HepG2 (cell line): Measurements from ENCODE around the gene BCL11B. TPM values are rescaled to one million over a fixed set of nuclear protein-coding genes. Genes with fewer than 3 reads are reported as not detected.
A peak's percentile ranks its signal among the peaks of the same experiment; 100 is the strongest.

Source experiments
- ATAC-seq: fragments of 200-7000 bp; cut with Tn5 transposase; 3 replicates; pipeline ENCODE4 v1.9.1; 2020; ENCODE audit warnings: mild to moderate bottlenecking, moderate library complexity
- BruUV-seq: library from RNA; stranded (reverse); fragments of 400-500 nt; replicated peaks from 2 replicates; lab custom pipeline; 2021; lab: Mats Ljungman, UMichigan
- CTCF ChIA-PET: fragments of 300-600 bp; formaldehyde crosslinking; extraction: SDS; loops from one replicate; lab custom pipeline; 2021; ENCODE audit warnings: low total read pairs, inconsistent platforms, low intra/inter-chr PET ratio; lab: Yijun Ruan, JAX
- POLR2A ChIA-PET: fragments of 350-600 bp; sonication (Branson Sonifier 250); formaldehyde crosslinking; loops from one replicate; lab custom pipeline; 2020; ENCODE audit warnings: antibody characterized with exemption, inconsistent platforms; lab: Yijun Ruan, JAX
- DNase-seq: peaks from one replicate; pipeline ENCODE4 v3.0.0-alpha.2; 2015; ENCODE audit warnings: low spot score
- FAIRE-seq: peaks from 3 replicates; lab custom pipeline; 2011; peaks lifted over from hg19 to GRCh38; lab: Jason Lieb, UNC
- H2AFZ ChIP-seq: one replicate; pipeline ENCODE4 v1.6.1; 2011; ENCODE audit warnings: low read length, inconsistent platforms
- H3K27ac ChIP-seq: fragments of 300-600 bp; 3 replicates; pipeline ENCODE4 v1.8.0; 2011; ENCODE audit warnings: mixed run types, mild to moderate bottlenecking, mixed read lengths, low read length, inconsistent platforms; ENCODE audit not compliant: insufficient read depth; ENCODE audit errors: extremely low read length
- H3K27me3 ChIP-seq, 2 experiments: fragments of 200-600 bp in 1 of 2; 2 replicates in 1 of 2; 3 replicates in 1 of 2; pipeline versions ENCODE4 v1.6.0 to v1.8.0; 2011; ENCODE audit warnings: low read length in 2 of 2, mild to moderate bottlenecking in 2 of 2, moderate library complexity in 2 of 2, inconsistent platforms in 1 of 2; ENCODE audit not compliant: insufficient read depth in 2 of 2, control insufficient read depth in 1 of 2
- H3K36me3 ChIP-seq, 2 experiments: fragments of 200-600 bp in 1 of 2; replicated peaks in 1 of 2; 2 replicates in 1 of 2; 3 replicates in 1 of 2; pipeline versions ENCODE4 v1.5.1 to v1.8.0; 2011; ENCODE audit warnings: low read length in 2 of 2, inconsistent platforms in 1 of 2; ENCODE audit not compliant: insufficient read depth in 2 of 2, control insufficient read depth in 1 of 2
- H3K4me1 ChIP-seq: 2 replicates; pipeline ENCODE4 v1.5.1; 2012; ENCODE audit warnings: low read length, inconsistent platforms; ENCODE audit not compliant: insufficient read depth
- H3K4me2 ChIP-seq: 2 replicates; pipeline ENCODE4 v1.6.0; 2011; ENCODE audit warnings: low read depth, low read length, inconsistent platforms
- H3K4me3 ChIP-seq, 3 experiments: fragments of 200-600 bp in 1 of 3; sonication (generic), shearing (Covaris generic) in 1 of 3; replicated peaks in 1 of 3; 2 replicates each; pipeline ENCODE4 v1.5.1; 2011 to 2016; ENCODE audit warnings: low read length in 3 of 3, inconsistent platforms in 2 of 3, low read depth in 2 of 3, mild to moderate bottlenecking in 2 of 3, control low read depth in 1 of 3, mixed read lengths in 1 of 3; ENCODE audit not compliant: insufficient read depth in 1 of 3
- H3K79me2 ChIP-seq: one replicate; pipeline ENCODE4 v1.6.1; 2011; ENCODE audit warnings: low read length, inconsistent platforms; ENCODE audit not compliant: insufficient read depth
- H3K9ac ChIP-seq: 2 replicates; pipeline ENCODE4 v1.6.0; 2011; ENCODE audit warnings: mild to moderate bottlenecking, low read depth, low read length, inconsistent platforms; ENCODE audit not compliant: insufficient read depth
- H3K9me3 ChIP-seq: 2 replicates; pipeline ENCODE4 v1.5.1; 2012; ENCODE audit warnings: mild to moderate bottlenecking, low read length
- H4K20me1 ChIP-seq: 2 replicates; pipeline ENCODE4 v1.6.0; 2011; ENCODE audit warnings: inconsistent platforms, mild to moderate bottlenecking, low read length, moderate library complexity; ENCODE audit not compliant: insufficient read depth
- KMT2B ChIP-seq: IDR thresholded peaks from 2 replicates; pipeline ENCODE4 v1.6.1; 2016; ENCODE audit warnings: missing genetic modification reagents, missing compliant biosample characterization
- POLR2AphosphoS2 ChIP-seq: IDR thresholded peaks from 2 replicates; pipeline ENCODE4 v1.6.1; 2011; ENCODE audit warnings: low read depth, low read length, improper control_type of control experiment
- RARG ChIP-seq: sonication (generic); formaldehyde crosslinking; IDR thresholded peaks from 2 replicates; pipeline ENCODE4 v1.4.0; 2020; ENCODE audit warnings: low read depth, mild to moderate bottlenecking, missing genetic modification reagents
- ZNF629 ChIP-seq: sonication (generic); formaldehyde crosslinking; conservative IDR thresholded peaks from 2 replicates; pipeline ENCODE4 v1.5.0; 2020; ENCODE audit warnings: missing genetic modification reagents
- WGBS: methylation state at CpG from one replicate; pipeline ENCODE4 v1.1.6; 2017; ENCODE audit warnings: low lambda C conversion rate; 5-methylcytosine and 5-hydroxymethylcytosine counted together
- in situ Hi-C: cut with HindIII; loops from 2 replicates; pipeline ENCODE4 v1.10.0; 2017; ENCODE audit warnings: low pct_unique_long_range_greater_than_20kb; ENCODE audit not compliant: extremely low pct_ligation_motif_present
- intact Hi-C: fragments of 100-400 bp; cut with micrococcal nuclease; formaldehyde crosslinking; loops from one replicate; pipeline ENCODE4 v1.10.0; 2022; ENCODE audit not compliant: unreplicated experiment
- polyA plus RNA-seq, 8 experiments: library from polyadenylated mRNA; depleted of rRNA in 3 of 8; stranded (reverse) in 7 of 8; unstranded in 1 of 8; fragments of >200 nt; fragmentation: Illumina TruSeq in 4 of 8; extraction: Trizol in 4 of 8; gene quantifications; 2 replicates each; pipeline versions ENCODE4 v1.2.1 to v1.2.3, GENCODE V29; 2011 to 2016; ENCODE audit warnings: low read depth in 4 of 8, missing spikeins in 1 of 8, mixed read lengths in 1 of 8; ENCODE audit not compliant: insufficient read depth in 1 of 8
- total RNA-seq, 5 experiments: library from RNA; depleted of rRNA; stranded (reverse); fragments of >200 nt; fragmentation: Illumina TruSeq; extraction: Trizol; gene quantifications; 2 replicates each; pipeline ENCODE4 v1.2.3, GENCODE V29; 2016; ENCODE audit warnings: low read depth in 1 of 5
- TF ChIP-seq, protein P1 (sequence below): sonication (generic); formaldehyde crosslinking; IDR thresholded peaks from 2 replicates; pipeline ENCODE4 v1.4.0; 2020; ENCODE audit warnings: mild to moderate bottlenecking, missing genetic modification reagents, borderline replicate concordance
- TF ChIP-seq, protein P2 (sequence below): IDR thresholded peaks from 2 replicates; pipeline ENCODE4 v1.6.1; 2016; ENCODE audit warnings: missing compliant biosample characterization, missing genetic modification reagents, borderline replicate concordance
- TF ChIP-seq, protein P3 (sequence below): sonication (generic); formaldehyde crosslinking; IDR thresholded peaks from 2 replicates; pipeline ENCODE4 v1.4.0; 2020; ENCODE audit warnings: low read depth, mild to moderate bottlenecking, missing genetic modification reagents

Gene BCL11B
- total and polyA plus RNA-seq, 2 of the 13 experiments (the other 11 are each of a cell fraction or from before 2014, with no cell fraction given) = not detected

DNA sequence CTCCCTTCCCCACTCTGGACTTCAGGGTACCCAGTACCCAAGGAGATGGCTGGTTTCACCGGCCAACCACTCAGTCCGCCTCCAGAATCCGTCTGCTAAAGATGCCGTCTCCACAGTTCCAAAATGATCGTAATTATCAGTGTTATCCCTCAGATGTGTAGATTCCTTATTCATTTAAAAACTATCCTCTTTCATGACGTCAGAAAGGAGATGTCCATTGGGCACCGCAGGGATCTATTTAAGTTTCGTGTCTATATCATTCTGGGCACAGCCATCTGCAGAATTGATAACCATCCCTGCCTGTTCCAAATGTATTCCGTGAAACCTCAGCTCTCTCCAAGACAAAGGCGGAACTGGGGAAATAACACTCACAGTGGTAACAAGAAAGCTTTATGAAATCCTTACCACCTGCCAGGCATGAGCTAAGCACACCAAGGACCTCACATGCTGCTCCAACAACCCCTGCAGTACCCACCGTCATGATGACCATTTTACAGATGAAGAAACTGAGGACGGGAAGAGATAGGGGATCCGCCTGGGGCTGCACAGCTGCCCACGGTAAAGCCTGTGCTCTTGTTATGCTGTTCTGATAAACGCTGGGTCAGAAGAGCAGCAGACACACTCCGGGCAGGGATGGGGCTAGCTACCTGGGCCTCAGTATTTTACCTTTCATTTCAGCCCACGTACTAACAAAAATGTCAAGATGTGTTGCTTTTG lies 90.0 kb downstream of the BCL11B start (continued):
- TF ChIP-seq, protein P1, sequence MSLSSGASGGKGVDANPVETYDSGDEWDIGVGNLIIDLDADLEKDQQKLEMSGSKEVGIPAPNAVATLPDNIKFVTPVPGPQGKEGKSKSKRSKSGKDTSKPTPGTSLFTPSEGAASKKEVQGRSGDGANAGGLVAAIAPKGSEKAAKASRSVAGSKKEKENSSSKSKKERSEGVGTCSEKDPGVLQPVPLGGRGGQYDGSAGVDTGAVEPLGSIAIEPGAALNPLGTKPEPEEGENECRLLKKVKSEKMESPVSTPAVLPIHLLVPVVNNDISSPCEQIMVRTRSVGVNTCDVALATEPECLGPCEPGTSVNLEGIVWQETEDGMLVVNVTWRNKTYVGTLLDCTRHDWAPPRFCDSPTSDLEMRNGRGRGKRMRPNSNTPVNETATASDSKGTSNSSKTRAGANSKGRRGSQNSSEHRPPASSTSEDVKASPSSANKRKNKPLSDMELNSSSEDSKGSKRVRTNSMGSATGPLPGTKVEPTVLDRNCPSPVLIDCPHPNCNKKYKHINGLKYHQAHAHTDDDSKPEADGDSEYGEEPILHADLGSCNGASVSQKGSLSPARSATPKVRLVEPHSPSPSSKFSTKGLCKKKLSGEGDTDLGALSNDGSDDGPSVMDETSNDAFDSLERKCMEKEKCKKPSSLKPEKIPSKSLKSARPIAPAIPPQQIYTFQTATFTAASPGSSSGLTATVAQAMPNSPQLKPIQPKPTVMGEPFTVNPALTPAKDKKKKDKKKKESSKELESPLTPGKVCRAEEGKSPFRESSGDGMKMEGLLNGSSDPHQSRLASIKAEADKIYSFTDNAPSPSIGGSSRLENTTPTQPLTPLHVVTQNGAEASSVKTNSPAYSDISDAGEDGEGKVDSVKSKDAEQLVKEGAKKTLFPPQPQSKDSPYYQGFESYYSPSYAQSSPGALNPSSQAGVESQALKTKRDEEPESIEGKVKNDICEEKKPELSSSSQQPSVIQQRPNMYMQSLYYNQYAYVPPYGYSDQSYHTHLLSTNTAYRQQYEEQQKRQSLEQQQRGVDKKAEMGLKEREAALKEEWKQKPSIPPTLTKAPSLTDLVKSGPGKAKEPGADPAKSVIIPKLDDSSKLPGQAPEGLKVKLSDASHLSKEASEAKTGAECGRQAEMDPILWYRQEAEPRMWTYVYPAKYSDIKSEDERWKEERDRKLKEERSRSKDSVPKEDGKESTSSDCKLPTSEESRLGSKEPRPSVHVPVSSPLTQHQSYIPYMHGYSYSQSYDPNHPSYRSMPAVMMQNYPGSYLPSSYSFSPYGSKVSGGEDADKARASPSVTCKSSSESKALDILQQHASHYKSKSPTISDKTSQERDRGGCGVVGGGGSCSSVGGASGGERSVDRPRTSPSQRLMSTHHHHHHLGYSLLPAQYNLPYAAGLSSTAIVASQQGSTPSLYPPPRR = no peak
- peak; percentile 37; the same call in 1 of the 2 replicates for TF ChIP-seq ZNF629 (CRISPR knock-in tag)
- no peak for TF ChIP-seq KMT2B (CRISPR knock-in tag)

GRCh38 chr14:99181241-99181640 lies 90.8 kb downstream of the BCL11B start:
- no CpG with 5 or more reads among the region's 11 CpGs for WGBS
- Histone ChIP-seq H3K79me2 (no peaks in the 10 kb centered on the region), H3K36me3 (no peaks in the 10 kb centered on the region), H3K27me3 (peaks cover 1 to 39% of the 10 kb centered on the region in 2 experiments; a peak in 3 of 5 replicates), H3K4me1 (no peaks in the 10 kb centered on the region), H3K4me3 (no peak overlapping the region), H3K4me2 (no peak overlapping the region), H4K20me1 (no peaks in the 10 kb centered on the region), H3K9me3 (no peaks in the 10 kb centered on the region), H3K9ac (no peak overlapping the region), H2AFZ (no peak overlapping the region), H3K27ac (no peak overlapping the region)
- no peak for ATAC-seq
- CTCF ChIA-PET = no interaction called here
- no peak for DNase-seq
- no TSS peak for BruUV-seq
- no peak for FAIRE-seq
- TF ChIP-seq RARG (no peak), POLR2AphosphoS2 (no peak)
- TF ChIP-seq, protein P2, sequence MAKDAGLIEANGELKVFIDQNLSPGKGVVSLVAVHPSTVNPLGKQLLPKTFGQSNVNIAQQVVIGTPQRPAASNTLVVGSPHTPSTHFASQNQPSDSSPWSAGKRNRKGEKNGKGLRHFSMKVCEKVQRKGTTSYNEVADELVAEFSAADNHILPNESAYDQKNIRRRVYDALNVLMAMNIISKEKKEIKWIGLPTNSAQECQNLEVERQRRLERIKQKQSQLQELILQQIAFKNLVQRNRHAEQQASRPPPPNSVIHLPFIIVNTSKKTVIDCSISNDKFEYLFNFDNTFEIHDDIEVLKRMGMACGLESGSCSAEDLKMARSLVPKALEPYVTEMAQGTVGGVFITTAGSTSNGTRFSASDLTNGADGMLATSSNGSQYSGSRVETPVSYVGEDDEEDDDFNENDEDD (CRISPR knock-in tag) = no peak
- TF ChIP-seq, protein P3, sequence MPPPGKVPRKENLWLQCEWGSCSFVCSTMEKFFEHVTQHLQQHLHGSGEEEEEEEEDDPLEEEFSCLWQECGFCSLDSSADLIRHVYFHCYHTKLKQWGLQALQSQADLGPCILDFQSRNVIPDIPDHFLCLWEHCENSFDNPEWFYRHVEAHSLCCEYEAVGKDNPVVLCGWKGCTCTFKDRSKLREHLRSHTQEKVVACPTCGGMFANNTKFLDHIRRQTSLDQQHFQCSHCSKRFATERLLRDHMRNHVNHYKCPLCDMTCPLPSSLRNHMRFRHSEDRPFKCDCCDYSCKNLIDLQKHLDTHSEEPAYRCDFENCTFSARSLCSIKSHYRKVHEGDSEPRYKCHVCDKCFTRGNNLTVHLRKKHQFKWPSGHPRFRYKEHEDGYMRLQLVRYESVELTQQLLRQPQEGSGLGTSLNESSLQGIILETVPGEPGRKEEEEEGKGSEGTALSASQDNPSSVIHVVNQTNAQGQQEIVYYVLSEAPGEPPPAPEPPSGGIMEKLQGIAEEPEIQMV = no peak
- intact Hi-C loops (no loop called here), in situ Hi-C loops (no loop called here)
- POLR2A ChIA-PET = no interaction called here
